Astrocyte of the spinal cord (primary cell): ENCODE measurements around the gene ZNF132.

Experiments used
- DNase-seq: peaks from one replicate; pipeline ENCODE4 v3.0.0; 2011; ENCODE audit warnings: low read depth, low spot score
- H3K4me3 ChIP-seq: 2 replicates; pipeline ENCODE4 v1.5.1; 2011; ENCODE audit warnings: low read depth, mild to moderate bottlenecking, low read length, moderate library complexity
- in situ Hi-C: cut with HindIII; loops from 2 replicates; pipeline ENCODE4 v1.10.0; 2017; ENCODE audit warnings: low sequenced_read_pairs
- TF ChIP-seq, protein P1 (sequence below): IDR thresholded peaks from 2 replicates; pipeline ENCODE4 v1.5.1; 2012; ENCODE audit warnings: low read depth, mild to moderate bottlenecking, low read length, inconsistent platforms

Gene ZNF132

DNA sequence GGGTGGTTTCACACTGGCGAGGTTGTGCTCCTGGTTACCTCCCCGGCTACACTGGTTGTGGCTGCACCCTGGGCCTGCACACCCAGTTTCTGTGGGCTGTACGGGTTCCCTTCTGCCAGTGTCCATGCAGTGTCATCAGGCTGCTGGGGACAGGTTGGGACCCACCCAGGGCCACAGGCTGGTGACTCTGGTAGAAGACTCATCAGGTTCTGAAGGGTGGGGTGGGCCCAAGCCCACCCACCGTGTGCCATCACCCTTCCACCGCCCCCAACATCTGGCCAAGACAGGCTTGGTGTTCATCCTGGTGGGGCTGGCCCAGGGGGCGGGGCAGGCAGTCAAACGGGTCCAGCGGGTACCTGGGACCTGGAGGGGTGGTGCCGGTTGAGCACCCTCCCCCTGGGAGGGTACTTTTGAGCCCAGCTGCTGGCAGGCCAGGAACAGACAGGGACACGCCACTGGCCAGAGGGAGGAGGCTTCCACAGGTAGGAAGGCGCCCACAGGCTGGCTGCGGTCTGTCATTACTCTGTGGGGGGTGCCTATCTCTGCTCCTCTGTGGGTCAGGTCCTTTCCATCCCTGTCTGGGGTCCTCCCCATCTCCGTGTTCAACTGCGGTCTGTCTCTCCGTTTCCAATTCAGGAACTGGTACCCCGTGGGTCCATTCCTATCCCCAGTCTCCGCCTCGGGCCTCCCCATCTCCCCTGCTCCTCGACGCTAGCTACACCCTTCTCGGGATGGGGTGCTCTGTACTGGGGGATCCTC is 44.6 kb downstream of the ZNF132 start, which contains the start of gene RNF225:
Gene RNF225, plus strand, starts transcription at position 437 of the 759 bp plus-strand sequence. CDS start 434 bp downstream, outside the sequence.
- TF ChIP-seq, protein P1, sequence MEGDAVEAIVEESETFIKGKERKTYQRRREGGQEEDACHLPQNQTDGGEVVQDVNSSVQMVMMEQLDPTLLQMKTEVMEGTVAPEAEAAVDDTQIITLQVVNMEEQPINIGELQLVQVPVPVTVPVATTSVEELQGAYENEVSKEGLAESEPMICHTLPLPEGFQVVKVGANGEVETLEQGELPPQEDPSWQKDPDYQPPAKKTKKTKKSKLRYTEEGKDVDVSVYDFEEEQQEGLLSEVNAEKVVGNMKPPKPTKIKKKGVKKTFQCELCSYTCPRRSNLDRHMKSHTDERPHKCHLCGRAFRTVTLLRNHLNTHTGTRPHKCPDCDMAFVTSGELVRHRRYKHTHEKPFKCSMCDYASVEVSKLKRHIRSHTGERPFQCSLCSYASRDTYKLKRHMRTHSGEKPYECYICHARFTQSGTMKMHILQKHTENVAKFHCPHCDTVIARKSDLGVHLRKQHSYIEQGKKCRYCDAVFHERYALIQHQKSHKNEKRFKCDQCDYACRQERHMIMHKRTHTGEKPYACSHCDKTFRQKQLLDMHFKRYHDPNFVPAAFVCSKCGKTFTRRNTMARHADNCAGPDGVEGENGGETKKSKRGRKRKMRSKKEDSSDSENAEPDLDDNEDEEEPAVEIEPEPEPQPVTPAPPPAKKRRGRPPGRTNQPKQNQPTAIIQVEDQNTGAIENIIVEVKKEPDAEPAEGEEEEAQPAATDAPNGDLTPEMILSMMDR = no peak
- DNase-seq = no peak
- in situ Hi-C loops = no loop called here
- H3K4me3 ChIP-seq = no peak within 1 kb of the TSS

DNA sequence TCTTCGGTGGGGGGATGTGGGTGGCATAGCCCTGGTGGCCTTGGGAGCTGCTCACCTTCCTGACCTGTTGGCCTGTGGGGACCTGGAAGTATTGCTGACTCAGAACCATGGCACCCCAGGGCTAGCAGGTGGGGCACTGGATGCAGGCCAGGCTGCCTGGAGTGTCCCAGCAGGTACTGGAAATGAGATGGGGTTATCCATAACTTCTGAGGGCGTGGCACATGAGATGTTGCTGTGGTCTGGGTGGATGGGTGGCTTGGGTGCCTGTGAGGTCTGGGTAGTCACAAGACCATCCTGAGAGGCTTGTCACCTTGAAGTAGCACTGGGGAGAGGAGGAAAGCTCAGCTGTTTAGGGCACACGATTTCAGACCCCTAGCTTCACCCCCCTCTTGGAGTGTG is 45.1 kb downstream of the ZNF132 start:
- no peak overlapping the region for H3K4me3 ChIP-seq
- in situ Hi-C loops = no loop called here
- no peak for DNase-seq
- TF ChIP-seq, protein P1 = no peak

DNA sequence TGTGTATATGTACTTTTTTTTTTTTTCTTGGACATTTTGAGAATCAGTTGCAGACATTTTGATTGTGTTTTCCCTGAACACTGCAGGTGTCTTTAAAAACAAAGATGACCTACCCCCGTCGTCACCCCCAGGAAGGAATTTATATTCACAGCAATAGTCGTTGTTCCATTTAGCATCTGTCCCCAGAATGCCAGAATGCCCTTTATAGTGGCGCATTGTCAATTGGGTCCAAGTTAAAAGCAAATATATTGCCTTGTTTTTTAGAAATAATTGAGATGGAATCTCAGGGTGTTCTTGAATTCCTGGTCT is 46.3 kb downstream of the ZNF132 start:
- no peak overlapping the region for H3K4me3 ChIP-seq
- TF ChIP-seq, protein P1 = no peak
- in situ Hi-C loops = no loop called here
- no peak for DNase-seq

DNA sequence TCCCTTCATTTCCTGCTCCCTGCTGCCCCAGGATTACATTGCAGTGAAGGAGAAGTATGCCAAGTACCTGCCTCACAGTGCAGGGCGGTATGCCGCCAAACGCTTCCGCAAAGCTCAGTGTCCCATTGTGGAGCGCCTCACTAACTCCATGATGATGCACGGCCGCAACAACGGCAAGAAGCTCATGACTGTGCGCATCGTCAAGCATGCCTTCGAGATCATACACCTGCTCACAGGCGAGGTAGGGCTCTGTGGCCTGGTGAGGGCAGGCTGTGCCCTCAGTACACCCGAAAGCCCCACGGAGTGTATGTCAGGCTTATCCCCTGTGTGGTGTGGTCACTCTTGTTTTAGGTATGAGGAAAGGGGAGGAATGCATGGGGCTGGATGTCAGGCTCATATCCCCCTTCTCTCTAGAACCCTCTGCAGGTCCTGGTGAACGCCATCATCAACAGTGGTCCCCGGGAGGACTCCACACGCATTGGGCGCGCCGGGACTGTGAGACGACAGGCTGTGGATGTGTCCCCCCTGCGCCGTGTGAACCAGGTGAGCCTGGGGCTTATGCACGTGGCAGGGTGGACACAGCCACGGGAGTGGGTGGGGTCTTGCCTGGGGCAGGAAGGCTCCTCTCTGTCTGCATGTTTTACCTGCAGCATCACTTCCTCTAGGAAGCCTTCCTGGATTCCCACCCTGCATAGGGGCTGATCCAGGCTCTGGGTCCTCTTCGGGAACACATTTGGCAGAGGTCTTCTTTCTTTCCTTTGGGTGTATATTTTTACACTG is 46.8 kb downstream of the ZNF132 start:
- H3K4me3 ChIP-seq = no peak overlapping the region
- TF ChIP-seq, protein P1 = no peak
- DNase-seq = no peak
- in situ Hi-C loops = no loop called here

DNA sequence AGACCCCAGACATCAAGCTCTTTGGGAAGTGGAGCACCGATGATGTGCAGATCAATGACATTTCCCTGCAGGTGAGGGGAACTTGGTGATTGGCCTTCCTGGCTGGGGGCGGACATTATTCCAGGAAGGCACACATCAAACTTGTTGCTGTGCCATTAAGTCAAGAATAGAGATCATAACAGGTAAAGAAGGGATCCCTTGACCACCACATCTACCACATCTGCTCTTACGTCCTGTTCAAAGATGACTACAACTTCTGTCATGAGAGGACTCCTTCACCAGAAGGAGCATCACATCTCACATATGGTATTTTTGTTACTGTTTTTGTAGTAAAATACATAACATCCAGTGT is 51.8 kb downstream of the ZNF132 start:
- in situ Hi-C loops = no loop called here
- peak overlapping the region; percentile 98 for H3K4me3 ChIP-seq
- TF ChIP-seq, protein P1 = no peak
- no peak for DNase-seq

DNA sequence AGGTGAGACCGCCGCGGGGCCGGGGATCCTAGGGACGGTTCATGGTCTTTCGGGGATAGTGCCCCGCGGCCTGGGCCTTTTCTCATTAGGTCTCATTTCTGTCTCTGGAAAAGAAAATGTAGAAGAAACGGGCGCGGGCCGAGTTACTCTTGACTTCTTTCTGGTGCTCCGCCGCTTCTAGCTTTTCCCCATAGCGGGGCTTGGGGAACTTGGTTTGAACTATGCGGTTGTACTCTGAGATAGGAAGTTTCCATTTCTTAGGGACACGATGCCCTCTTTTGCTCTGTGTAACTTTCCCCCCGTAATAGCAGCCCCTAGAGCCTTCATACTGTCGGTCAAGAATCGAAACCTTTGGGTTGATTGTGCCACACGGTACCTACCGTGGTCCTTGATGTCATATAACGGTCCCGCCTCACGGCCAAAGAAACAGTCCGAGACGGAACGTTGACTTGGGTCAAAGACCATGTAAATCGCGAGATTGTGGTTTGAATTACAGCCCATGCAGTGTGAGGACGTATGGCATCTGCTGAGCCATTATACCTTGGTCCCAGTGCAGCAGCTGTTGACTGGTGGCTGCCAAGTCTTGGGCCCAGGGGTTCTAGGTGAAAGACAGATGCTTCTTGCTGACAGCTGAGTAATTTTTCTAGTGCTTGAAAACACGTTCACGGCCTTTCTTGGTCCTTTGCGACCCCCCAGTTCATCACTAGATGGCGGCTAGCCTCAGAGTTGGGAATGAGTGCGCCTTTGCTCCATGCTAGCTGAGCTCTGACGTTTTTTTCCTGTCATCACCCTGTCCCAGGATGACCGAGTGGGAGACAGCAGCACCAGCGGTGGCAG is 52.4 kb downstream of the ZNF132 start:
- in situ Hi-C loops = no loop called here
- H3K4me3 ChIP-seq = peak overlapping the region; percentile 98
- DNase-seq = no peak
- TF ChIP-seq, protein P1 = peak; percentile 13
